ENCODE data around the gene H2AZ1. TPM values are rescaled to one million over a fixed set of nuclear protein-coding genes. Genes with fewer than 3 reads are reported as not detected.
"Not testable (repeated sequence)": the region's sequence is repeated elsewhere in the genome, so short reads cannot be mapped to it uniquely, and the experiment has no call there.

Gene H2AZ1
- total and polyA plus RNA-seq, 2 experiments from 2014 or later: 123 to 452 TPM

- no peak overlapping the region for H3K4me3 ChIP-seq
- no peak for TF ChIP-seq CTCF (IDR thresholded peaks at IDR 0.05; ENCODE audit: low read depth, low read length)
- no peak for DNase-seq (ENCODE audit: low read depth in 1 of 2, low spot score in 1 of 2)
- no peaks in the 10 kb centered on the region for H3K9me3 ChIP-seq (ENCODE audit: low read depth)
- no peaks in the 10 kb centered on the region for H3K27me3 ChIP-seq
- H3K4me1 ChIP-seq (ENCODE audit: low read depth): no peaks in the 10 kb centered on the region
- H3K27ac ChIP-seq: no peak overlapping the region
- H3K36me3 ChIP-seq: no peaks in the 10 kb centered on the region
Measured at GRCh38 chr4:99965674-99966350, 15.7 kb upstream of the H2AZ1 start.

GRCh38 chr4:99965173-99965572 is 15.1 kb upstream of the H2AZ1 start:
- H3K27me3 ChIP-seq: no peaks in the 10 kb centered on the region
- no peak overlapping the region for H3K27ac ChIP-seq
- no peaks in the 10 kb centered on the region for H3K9me3 ChIP-seq (ENCODE audit: low read depth)
- H3K4me3 ChIP-seq: no peak overlapping the region
- H3K4me1 ChIP-seq (ENCODE audit: low read depth): no peaks in the 10 kb centered on the region
- no peak for DNase-seq (ENCODE audit: low read depth in 1 of 2, low spot score in 1 of 2)
- no peak for TF ChIP-seq CTCF (IDR thresholded peaks at IDR 0.05; ENCODE audit: low read depth, low read length)
- H3K36me3 ChIP-seq: no peaks in the 10 kb centered on the region

GRCh38 chr4:99961711-99962110 is 11.6 kb upstream of the H2AZ1 start:
- H3K27me3 ChIP-seq: no peaks in the 10 kb centered on the region
- no peak overlapping the region for H3K27ac ChIP-seq
- no peak overlapping the region for H3K4me3 ChIP-seq
- H3K4me1 ChIP-seq (ENCODE audit: low read depth): no peaks in the 10 kb centered on the region
- no peak for DNase-seq (ENCODE audit: low read depth in 1 of 2, low spot score in 1 of 2)
- H3K9me3 ChIP-seq (ENCODE audit: low read depth): no peaks in the 10 kb centered on the region
- TF ChIP-seq CTCF (IDR thresholded peaks at IDR 0.05; ENCODE audit: low read depth, low read length): no peak
- H3K36me3 ChIP-seq: no peaks in the 10 kb centered on the region

- Histone ChIP-seq H3K27ac (no peak overlapping the region), H3K4me1 (ENCODE audit: low read depth) (no peaks in the 10 kb centered on the region), H3K27me3 (no peaks in the 10 kb centered on the region), H3K9me3 (ENCODE audit: low read depth) (no peaks in the 10 kb centered on the region), H3K36me3 (no peaks in the 10 kb centered on the region), H3K4me3 (no peak overlapping the region)
- no peak for DNase-seq (ENCODE audit: low read depth in 1 of 2, low spot score in 1 of 2)
- TF ChIP-seq CTCF (IDR thresholded peaks at IDR 0.05; ENCODE audit: low read depth, low read length): no peak
Measured at GRCh38 chr4:99960648-99961047, 10.6 kb upstream of the H2AZ1 start.

- H3K9me3 ChIP-seq (ENCODE audit: low read depth); H3K27me3 ChIP-seq; H3K4me1 ChIP-seq (ENCODE audit: low read depth); H3K4me3 ChIP-seq; H3K27ac ChIP-seq; H3K36me3 ChIP-seq; DNase-seq (ENCODE audit: low read depth in 1 of 2, low spot score in 1 of 2): not testable (repeated sequence)
Measured at GRCh38 chr4:99958207-99958606, 8.1 kb upstream of the H2AZ1 start.

- peaks cover 6% of the 10 kb centered on the region for H3K36me3 ChIP-seq
- DNase-seq (ENCODE audit: low read depth in 1 of 2, low spot score in 1 of 2): no peak
- no peaks in the 10 kb centered on the region for H3K9me3 ChIP-seq (ENCODE audit: low read depth)
- H3K4me1 ChIP-seq (ENCODE audit: low read depth): peaks cover 6% of the 10 kb centered on the region
- peak overlapping the region; percentile 96 for H3K27ac ChIP-seq
- TF ChIP-seq CTCF (IDR thresholded peaks at IDR 0.05; ENCODE audit: low read depth, low read length): no peak
- H3K27me3 ChIP-seq: no peaks in the 10 kb centered on the region
- peak overlapping the region; percentile 64 for H3K4me3 ChIP-seq
Measured at GRCh38 chr4:99950913-99951254, 809 bp upstream of the H2AZ1 start.
